Measurements from ENCODE around the gene ANTXR2.

DNA sequence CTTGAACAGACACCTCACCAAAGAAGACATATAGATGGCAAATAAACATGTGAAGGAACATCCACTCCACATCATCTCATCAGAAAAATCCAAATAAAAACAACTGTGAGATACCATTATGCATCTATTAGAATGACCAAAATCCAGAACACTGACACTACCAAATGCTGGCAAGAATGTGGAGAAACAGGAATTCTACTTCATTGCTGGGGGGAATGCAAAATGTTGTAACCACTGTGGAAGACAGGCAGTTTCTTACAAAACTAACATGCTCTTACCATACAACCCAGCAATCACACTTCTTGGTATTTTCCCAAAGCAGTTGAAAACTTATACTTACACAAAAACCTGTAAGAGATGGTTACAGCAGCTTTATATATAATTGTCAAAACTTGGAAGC is 38.2 kb upstream of the ANTXR2 start:
- TF ChIP-seq CTCF (conservative IDR thresholded peaks at IDR 0.05; ENCODE audit: low read length) (no peak), EZH2phosphoT487 (IDR thresholded peaks at IDR 0.05; ENCODE audit: borderline replicate concordance, low read depth, low read length) (no peak)
